A549 (cell line): ENCODE data around the gene TRABD2A.

Source experiments
- BHLHE40 ChIP-seq: IDR thresholded peaks from 2 replicates; pipeline ENCODE4 v1.6.1; 2012; ENCODE audit warnings: low read depth, low read length, inconsistent platforms
- EHMT2 ChIP-seq: fragments of 200-600 bp; sonication (generic); IDR thresholded peaks from 2 replicates; pipeline ENCODE4 v1.6.1; 2016; ENCODE audit warnings: antibody characterized with exemption, low read depth, mild to moderate bottlenecking, moderate library complexity
- ZSCAN20 ChIP-seq: fragments of 250-450 bp; sonication (Bioruptor Pico); IDR thresholded peaks from 2 replicates; pipeline ENCODE4 v1.8.0; 2022; ENCODE audit warnings: mild to moderate bottlenecking, moderate library complexity
- TF ChIP-seq, protein P1 (sequence below): fragments of >200 bp; sonication (Bioruptor Twin); formaldehyde crosslinking; IDR thresholded peaks from 3 replicates; pipeline ENCODE4 v1.5.1; 2016

DNA sequence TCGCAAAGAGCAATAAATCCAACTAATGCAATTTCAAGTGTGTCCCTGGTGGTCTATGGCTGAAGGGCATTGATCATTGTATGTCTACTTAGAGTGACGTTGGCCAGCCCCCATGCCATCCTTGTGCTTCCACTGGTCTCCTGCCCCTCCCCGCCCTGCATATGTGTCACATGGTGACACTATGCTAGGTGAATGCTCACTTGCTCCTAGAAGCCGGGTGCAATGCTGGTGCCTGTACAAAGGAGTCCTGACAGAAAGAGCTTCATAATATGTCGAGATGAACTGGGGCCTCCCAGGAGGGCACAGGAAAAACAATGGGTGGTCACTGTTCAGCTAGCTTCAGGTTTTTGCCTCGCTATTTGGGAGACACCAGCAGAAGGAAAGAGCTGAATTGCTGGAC lies 5.9 kb upstream of the TRABD2A start:
- TF ChIP-seq EHMT2 (no peak), BHLHE40 (no peak), ZSCAN20 (CRISPR knock-in tag) (no peak)
- TF ChIP-seq, protein P1, sequence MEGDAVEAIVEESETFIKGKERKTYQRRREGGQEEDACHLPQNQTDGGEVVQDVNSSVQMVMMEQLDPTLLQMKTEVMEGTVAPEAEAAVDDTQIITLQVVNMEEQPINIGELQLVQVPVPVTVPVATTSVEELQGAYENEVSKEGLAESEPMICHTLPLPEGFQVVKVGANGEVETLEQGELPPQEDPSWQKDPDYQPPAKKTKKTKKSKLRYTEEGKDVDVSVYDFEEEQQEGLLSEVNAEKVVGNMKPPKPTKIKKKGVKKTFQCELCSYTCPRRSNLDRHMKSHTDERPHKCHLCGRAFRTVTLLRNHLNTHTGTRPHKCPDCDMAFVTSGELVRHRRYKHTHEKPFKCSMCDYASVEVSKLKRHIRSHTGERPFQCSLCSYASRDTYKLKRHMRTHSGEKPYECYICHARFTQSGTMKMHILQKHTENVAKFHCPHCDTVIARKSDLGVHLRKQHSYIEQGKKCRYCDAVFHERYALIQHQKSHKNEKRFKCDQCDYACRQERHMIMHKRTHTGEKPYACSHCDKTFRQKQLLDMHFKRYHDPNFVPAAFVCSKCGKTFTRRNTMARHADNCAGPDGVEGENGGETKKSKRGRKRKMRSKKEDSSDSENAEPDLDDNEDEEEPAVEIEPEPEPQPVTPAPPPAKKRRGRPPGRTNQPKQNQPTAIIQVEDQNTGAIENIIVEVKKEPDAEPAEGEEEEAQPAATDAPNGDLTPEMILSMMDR = no peak
